D721Med (cell line): ENCODE measurements around the gene HABP4.

Source experiments
- DNase-seq: peaks from one replicate; pipeline ENCODE4 v3.0.0; 2011; ENCODE audit warnings: low spot score; ENCODE audit not compliant: insufficient read length
- FAIRE-seq: peaks from 2 replicates; lab custom pipeline; 2011; peaks lifted over from hg19 to GRCh38; lab: Jason Lieb, UNC
- TF ChIP-seq, protein P1 (sequence below): IDR thresholded peaks from 2 replicates; pipeline ENCODE4 v1.5.1; 2012; ENCODE audit warnings: mild to moderate bottlenecking, control low read depth; ENCODE audit not compliant: insufficient read depth; ENCODE audit errors: missing control alignments

The HABP4 gene

DNA sequence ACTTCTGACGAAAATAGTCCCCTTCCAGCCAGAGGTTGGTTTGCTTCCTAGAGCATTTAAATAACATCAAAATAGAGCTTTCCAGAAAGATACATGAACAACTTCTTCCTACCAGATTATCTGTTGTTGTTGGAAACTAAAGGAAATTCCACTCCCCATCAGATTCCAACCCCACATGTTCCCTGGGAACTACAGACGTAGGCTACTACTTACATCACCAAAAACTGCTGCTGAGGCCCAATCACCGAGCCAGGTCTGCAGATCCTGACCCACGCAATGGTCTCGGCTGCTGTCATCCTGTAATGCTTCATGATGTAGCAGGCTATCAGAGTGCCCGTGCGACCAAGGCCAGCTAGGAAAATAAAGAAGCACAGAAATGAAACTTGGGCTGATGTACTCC lies 73.4 kb downstream of the HABP4 start:
- FAIRE-seq (no peak), DNase-seq (no peak)
- TF ChIP-seq, protein P1, sequence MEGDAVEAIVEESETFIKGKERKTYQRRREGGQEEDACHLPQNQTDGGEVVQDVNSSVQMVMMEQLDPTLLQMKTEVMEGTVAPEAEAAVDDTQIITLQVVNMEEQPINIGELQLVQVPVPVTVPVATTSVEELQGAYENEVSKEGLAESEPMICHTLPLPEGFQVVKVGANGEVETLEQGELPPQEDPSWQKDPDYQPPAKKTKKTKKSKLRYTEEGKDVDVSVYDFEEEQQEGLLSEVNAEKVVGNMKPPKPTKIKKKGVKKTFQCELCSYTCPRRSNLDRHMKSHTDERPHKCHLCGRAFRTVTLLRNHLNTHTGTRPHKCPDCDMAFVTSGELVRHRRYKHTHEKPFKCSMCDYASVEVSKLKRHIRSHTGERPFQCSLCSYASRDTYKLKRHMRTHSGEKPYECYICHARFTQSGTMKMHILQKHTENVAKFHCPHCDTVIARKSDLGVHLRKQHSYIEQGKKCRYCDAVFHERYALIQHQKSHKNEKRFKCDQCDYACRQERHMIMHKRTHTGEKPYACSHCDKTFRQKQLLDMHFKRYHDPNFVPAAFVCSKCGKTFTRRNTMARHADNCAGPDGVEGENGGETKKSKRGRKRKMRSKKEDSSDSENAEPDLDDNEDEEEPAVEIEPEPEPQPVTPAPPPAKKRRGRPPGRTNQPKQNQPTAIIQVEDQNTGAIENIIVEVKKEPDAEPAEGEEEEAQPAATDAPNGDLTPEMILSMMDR = no peak

DNA sequence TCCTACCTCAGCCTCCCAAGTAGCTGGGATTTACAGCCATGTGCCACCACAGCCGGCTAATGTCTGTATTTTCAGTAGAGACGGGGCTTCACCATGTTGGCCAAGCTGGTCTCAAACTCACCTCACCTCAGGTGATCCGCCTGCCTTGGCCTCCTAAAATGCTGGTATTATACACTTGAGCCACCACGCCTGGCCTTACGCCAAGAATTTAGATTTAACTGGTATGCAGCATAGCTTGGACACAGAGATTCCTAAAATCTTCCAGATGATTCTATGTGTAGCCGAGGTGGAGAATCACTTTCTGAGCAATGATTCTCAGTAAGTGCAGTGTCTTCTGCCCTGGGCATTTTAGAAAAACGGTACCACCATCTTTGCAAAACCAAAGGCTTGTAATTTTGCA lies 74.1 kb downstream of the HABP4 start:
- DNase-seq (no peak), FAIRE-seq (no peak)
- TF ChIP-seq, protein P1 = no peak

DNA sequence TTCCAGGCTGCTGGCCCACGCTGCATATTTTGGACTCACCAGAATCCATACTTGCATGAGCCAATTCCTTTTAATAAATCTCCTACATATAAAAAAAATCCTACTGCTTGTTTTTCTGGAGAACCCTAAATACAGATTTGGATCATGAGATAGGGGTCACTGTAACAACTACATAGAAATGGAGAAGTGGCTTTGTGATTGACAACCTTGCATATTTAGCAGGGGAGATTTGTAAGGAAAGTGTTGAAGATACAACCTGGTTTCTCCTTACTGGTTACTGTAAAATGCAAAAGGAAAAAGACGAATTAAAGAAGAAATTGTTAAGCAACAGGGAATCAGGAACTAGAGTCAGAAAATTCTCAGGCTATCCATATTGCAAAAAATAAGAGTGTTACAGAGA lies 74.8 kb downstream of the HABP4 start:
- FAIRE-seq (no peak), DNase-seq (no peak)
- TF ChIP-seq, protein P1 = no peak

DNA sequence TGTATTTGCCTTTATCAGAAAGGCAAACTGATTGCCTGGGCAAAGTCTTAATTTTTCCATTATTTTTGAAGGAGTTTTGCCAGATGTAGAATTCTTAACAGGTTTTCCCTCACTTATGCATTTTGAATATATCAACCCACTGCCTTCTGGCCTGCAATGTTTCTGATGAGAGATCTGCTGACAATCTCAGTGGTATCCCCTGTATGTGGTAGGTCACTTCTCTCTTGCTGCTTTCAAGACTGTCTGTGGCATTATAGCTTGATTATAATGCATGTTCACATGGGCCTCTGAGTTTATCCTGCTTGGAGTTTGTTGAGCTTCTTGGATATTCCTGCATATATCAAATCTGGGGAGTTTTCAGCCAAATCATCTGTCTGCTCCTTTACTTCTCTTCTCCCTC lies 82.2 kb downstream of the HABP4 start:
- DNase-seq = no peak
- no peak for FAIRE-seq
- TF ChIP-seq, protein P1 = no peak

DNA sequence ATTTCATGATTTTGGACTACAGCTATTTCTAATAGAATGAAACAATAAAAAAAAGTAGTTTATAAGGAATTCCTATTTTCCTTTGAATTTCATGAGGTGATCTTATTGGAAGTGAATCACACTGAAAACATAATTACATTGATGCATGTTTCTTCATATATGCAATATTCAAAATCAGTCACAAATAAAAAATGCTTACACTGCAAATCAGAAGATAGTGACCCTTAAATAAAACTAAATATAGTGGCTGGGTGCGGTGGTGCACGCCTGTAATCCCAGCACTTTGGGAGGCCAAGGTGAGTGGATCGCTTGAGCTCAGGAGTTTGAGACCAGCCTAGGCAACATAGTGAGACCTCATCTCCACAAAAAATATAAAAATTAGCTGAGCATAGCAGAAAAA lies 90.1 kb downstream of the HABP4 start:
- FAIRE-seq (no peak), DNase-seq (no peak)
- TF ChIP-seq, protein P1 = no peak
